ENCODE data around the gene OPA1.

OPA1 gene

GRCh38 chr3:193737191-193737751 is 144.3 kb downstream of the OPA1 start:
- DNase-seq (ENCODE audit: low read depth), result no peak

- no peak for DNase-seq (ENCODE audit: low read depth)
These were observed 149.6 kb downstream of the OPA1 start for GRCh38 chr3:193742628-193743027.

DNA sequence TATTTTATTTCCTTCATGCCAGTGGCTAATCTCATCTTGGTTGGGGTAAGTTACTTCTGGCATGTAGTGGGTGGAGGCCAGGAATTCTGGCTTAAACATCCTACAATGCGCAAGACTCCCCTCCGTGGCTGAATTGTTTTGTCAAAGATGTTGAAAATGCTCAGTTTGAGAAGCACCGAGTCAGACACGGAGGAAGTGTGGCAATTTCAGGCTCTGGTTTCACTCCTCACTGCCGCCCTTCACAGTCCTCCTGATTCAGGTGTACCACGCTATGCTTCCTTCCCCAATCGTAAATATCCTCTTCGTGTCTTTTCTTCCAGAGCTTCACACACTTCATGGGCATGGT is 150.7 kb downstream of the OPA1 start:
- no peak for DNase-seq (ENCODE audit: low read depth)

GRCh38 chr3:193744048-193744821 is 151.2 kb downstream of the OPA1 start:
- no peak for DNase-seq (ENCODE audit: low read depth)

DNA sequence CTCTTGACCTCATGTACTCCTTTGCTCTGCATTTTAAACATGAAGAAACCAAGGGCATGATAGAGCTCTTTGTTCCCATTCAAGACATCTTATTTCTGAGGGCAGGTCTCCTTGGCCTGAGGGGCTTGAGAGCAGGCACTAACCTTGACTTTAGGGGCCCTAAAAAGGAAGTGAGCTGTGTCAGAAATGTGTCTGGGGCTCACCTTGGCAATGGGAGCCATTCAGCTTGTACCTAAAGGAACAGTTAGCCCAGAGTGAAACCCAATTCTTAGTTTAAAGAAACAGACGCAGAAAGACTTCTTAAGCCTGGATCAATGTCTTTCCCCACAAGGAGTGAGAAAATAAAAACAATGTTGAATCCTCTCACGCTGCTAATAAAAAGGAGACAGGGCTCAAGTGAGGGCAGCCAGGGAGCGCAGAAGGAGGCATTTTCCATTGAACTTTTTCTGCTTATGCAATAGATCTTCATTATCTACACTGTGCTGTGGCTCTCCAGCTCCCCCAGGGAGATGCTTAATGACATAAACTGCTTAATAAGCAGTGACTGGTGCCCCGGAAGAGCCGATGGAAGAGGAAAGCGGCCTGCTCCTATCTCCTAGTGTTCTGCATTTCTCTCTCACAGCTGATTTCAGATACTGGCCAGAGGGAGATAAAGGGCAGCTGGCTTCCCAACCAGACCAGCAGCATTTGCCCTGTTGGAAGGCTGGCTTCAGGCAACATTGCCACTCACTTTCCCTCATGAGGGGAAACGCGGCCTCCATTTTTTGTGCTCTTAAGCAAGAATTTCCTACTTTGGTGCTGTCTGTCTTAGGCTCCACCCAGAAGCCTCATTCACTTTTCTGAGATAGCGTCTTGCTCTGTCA is 152.0 kb downstream of the OPA1 start:
- DNase-seq (ENCODE audit: low read depth), result no peak

DNA sequence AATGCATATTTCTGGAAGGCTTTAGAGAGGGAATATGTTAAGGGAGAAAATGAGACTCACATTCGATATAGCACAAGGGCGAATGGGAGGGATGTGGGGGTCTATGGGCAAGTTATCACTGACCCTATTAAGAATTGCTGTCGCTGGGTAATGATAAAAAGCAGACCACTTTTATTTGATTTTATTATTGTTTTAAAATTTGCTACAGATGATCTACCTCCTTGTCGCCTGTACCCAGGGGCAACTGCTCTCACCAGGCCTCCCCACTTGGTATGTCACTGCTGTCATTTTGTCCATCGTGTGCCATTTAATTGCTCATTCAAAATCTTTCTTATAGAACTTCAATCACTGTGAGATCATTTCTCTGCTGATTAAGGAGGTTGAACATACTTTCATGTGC is 153.8 kb downstream of the OPA1 start:
- DNase-seq (ENCODE audit: low read depth), result no peak

All from T-helper 22 cell (primary cell).